ENCODE measurements around the gene PAOX. TPM values are rescaled to one million over a fixed set of nuclear protein-coding genes. Genes with fewer than 3 reads are reported as not detected.

PAOX gene
- total and polyA plus RNA-seq, 2 donors (not counting 1 experiment from before 2014, with no cell fraction given) = 2.4 to 9.2 TPM

GRCh38 chr10:133362846-133363245 lies 16.2 kb upstream of the PAOX start:
- peaks cover 16% of the 10 kb centered on the region for H3K36me3 ChIP-seq (ENCODE audit: control insufficient read depth, insufficient read depth, low read length)
- no peak for DNase-seq (ENCODE audit: low read depth in 2 of 2)
- no peak overlapping the region for H2AFZ ChIP-seq (ENCODE audit: low read length)
- H3K9ac ChIP-seq (ENCODE audit: insufficient read depth, low read length) = no peak overlapping the region
- no peaks in the 10 kb centered on the region for H3K79me2 ChIP-seq (ENCODE audit: control insufficient read depth, insufficient read depth, low read length)
- H3K27ac ChIP-seq (ENCODE audit: insufficient read depth, low read length) = no peak overlapping the region
- H3K4me2 ChIP-seq (ENCODE audit: extremely low read depth, insufficient read depth, low read length) = no peak overlapping the region
- H3K9me3 ChIP-seq (ENCODE audit: control insufficient read depth, insufficient read depth, low read depth, low read length) = no peaks in the 10 kb centered on the region
- H3K4me1 ChIP-seq (ENCODE audit: control insufficient read depth, extremely low read depth, insufficient read depth, low read length) = peaks cover 2% of the 10 kb centered on the region
- H4K20me1 ChIP-seq (ENCODE audit: control insufficient read depth, extremely low read depth, insufficient read depth, low read length) = no peaks in the 10 kb centered on the region
- H3K27me3 ChIP-seq (ENCODE audit: control insufficient read depth, insufficient read depth, low read length) = no peaks in the 10 kb centered on the region
- no peak overlapping the region for H3K4me3 ChIP-seq (replicated peaks in 1 of 4; ENCODE audit: control extremely low read depth in 1 of 4, insufficient read depth in 1 of 4, low read depth in 3 of 4, low read length in 4 of 4)
- TF ChIP-seq CTCF (conservative IDR thresholded peaks at IDR 0.05 in 1 of 2, IDR thresholded peaks at IDR 0.05 in 1 of 2; ENCODE audit: low read depth in 1 of 2, low read length in 2 of 2) = no peak
- no peak for TF ChIP-seq EZH2 (IDR thresholded peaks at IDR 0.05; ENCODE audit: low read length, missing control alignments)

DNA sequence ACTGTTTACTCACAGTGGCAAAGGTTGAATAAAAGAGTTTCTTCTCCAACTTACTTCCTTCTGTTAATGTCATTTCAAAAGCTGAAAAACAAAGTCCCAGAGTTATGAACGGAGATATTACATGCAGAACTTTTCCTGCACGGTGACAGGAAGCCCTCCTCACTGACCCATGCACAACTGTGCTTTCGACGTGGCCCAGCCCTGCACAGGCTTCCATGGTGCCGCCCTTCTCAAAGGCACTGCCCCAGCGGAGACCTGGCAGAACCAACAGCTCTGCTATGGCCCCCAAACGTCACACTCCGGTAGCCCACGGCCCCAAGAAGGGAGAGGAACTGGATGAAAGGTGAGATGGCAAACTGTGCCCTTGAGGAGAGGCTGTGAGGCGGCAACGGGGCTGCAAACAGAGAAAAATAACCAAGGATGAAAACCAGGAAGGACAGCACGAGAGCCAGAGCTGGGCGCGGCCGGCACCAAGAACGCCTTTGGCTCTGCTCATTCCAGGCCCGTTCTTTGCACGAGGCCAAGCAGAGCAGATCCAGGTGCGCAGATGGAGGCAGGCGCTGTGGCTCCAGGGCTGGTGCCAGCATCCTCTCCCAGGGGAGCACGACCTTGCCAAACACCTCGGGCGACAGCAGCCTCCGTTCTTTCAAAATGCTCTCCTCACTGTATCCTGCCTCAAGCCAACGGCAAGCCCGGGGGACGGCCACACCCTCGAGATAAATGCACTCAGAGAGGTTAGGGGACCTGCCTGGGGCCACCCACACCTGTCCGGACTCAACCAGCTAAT lies 14.2 kb upstream of the PAOX start:
- Histone ChIP-seq H3K27ac (ENCODE audit: insufficient read depth, low read length) (no peak overlapping the region), H4K20me1 (ENCODE audit: control insufficient read depth, extremely low read depth, insufficient read depth, low read length) (no peaks in the 10 kb centered on the region), H3K79me2 (ENCODE audit: control insufficient read depth, insufficient read depth, low read length) (no peaks in the 10 kb centered on the region), H2AFZ (ENCODE audit: low read length) (no peak overlapping the region), H3K36me3 (ENCODE audit: control insufficient read depth, insufficient read depth, low read length) (peaks cover 21% of the 10 kb centered on the region), H3K9me3 (ENCODE audit: control insufficient read depth, insufficient read depth, low read depth, low read length) (no peaks in the 10 kb centered on the region), H3K4me2 (ENCODE audit: extremely low read depth, insufficient read depth, low read length) (no peak overlapping the region), H3K27me3 (ENCODE audit: control insufficient read depth, insufficient read depth, low read length) (no peaks in the 10 kb centered on the region), H3K4me1 (ENCODE audit: control insufficient read depth, extremely low read depth, insufficient read depth, low read length) (no peaks in the 10 kb centered on the region), H3K4me3 (replicated peaks in 1 of 4; ENCODE audit: control extremely low read depth in 1 of 4, insufficient read depth in 1 of 4, low read depth in 3 of 4, low read length in 4 of 4) (no peak overlapping the region), H3K9ac (ENCODE audit: insufficient read depth, low read length) (no peak overlapping the region)
- no peak for TF ChIP-seq EZH2 (IDR thresholded peaks at IDR 0.05; ENCODE audit: low read length, missing control alignments)
- TF ChIP-seq CTCF (conservative IDR thresholded peaks at IDR 0.05 in 1 of 2, IDR thresholded peaks at IDR 0.05 in 1 of 2; ENCODE audit: low read depth in 1 of 2, low read length in 2 of 2) = no peak
- no peak for DNase-seq (ENCODE audit: low read depth in 2 of 2)

- DNase-seq (ENCODE audit: low read depth in 2 of 2) = no peak
- Histone ChIP-seq H3K27ac (ENCODE audit: insufficient read depth, low read length) (no peak overlapping the region), H3K4me3 (replicated peaks in 1 of 4; ENCODE audit: control extremely low read depth in 1 of 4, insufficient read depth in 1 of 4, low read depth in 3 of 4, low read length in 4 of 4) (no peak overlapping the region), H3K79me2 (ENCODE audit: control insufficient read depth, insufficient read depth, low read length) (no peaks in the 10 kb centered on the region), H3K36me3 (ENCODE audit: control insufficient read depth, insufficient read depth, low read length) (peaks cover 27% of the 10 kb centered on the region), H3K4me2 (ENCODE audit: extremely low read depth, insufficient read depth, low read length) (no peak overlapping the region), H3K9ac (ENCODE audit: insufficient read depth, low read length) (no peak overlapping the region), H2AFZ (ENCODE audit: low read length) (no peak overlapping the region), H3K4me1 (ENCODE audit: control insufficient read depth, extremely low read depth, insufficient read depth, low read length) (no peaks in the 10 kb centered on the region), H3K27me3 (ENCODE audit: control insufficient read depth, insufficient read depth, low read length) (no peaks in the 10 kb centered on the region), H3K9me3 (ENCODE audit: control insufficient read depth, insufficient read depth, low read depth, low read length) (no peaks in the 10 kb centered on the region), H4K20me1 (ENCODE audit: control insufficient read depth, extremely low read depth, insufficient read depth, low read length) (no peaks in the 10 kb centered on the region)
- TF ChIP-seq EZH2 (IDR thresholded peaks at IDR 0.05; ENCODE audit: low read length, missing control alignments) = no peak
- no peak for TF ChIP-seq CTCF (conservative IDR thresholded peaks at IDR 0.05 in 1 of 2, IDR thresholded peaks at IDR 0.05 in 1 of 2; ENCODE audit: low read depth in 1 of 2, low read length in 2 of 2)
Measured at GRCh38 chr10:133365461-133366129, 13.5 kb upstream of the PAOX start.
